Stimulated activated CD4-positive, alpha-beta T cell treated with anti-CD3 and anti-CD28 coated beads, Interleukin-1b, Interleukin-23, amount 100 ng/mL, for 24 hours (primary cell): ENCODE results near the gene FAM3A.
"Not testable (repeated sequence)": the region's sequence is repeated elsewhere in the genome, so short reads cannot be mapped to it uniquely, and the experiment has no call there.

ENCODE experiments used
- DNase-seq, 4 experiments: peaks; one replicate each; pipeline ENCODE4 v3.0.0-alpha.2; 2020; ENCODE audit warnings: low read depth in 4 of 4, low spot score in 1 of 4

Gene FAM3A

GRCh38 chrX:154505734-154506133 is 10.3 kb downstream of the FAM3A start:
- DNase-seq, result no peak

DNA sequence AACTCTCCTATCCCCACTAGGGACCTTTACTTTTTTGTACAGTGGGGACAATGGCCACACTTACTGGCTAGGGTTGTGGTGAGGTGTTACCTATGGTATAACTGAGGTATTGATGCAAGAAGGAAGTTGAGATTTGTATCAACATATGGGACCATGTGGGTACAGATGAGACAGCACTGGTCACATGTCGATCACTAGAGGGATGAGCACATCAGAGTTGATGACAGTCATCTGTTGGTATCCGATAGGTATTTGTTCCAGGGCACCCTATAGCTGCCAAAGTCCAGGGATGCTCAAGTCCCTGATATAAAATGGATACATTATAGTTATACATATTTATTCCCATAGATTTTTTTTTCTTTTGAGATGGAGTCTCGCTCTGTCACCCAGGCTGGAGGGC is 13.0 kb downstream of the FAM3A start:
- DNase-seq, result no peak

GRCh38 chrX:154502098-154502497 is 13.9 kb downstream of the FAM3A start:
- no peak for DNase-seq

GRCh38 chrX:154501423-154501822 is 14.6 kb downstream of the FAM3A start:
- not testable (repeated sequence) for DNase-seq

GRCh38 chrX:154496591-154497137 is 19.4 kb downstream of the FAM3A start:
- DNase-seq, result not testable (repeated sequence)

GRCh38 chrX:154495472-154495922 is 20.5 kb downstream of the FAM3A start:
- DNase-seq, result no peak

GRCh38 chrX:154494715-154495114 is 21.3 kb downstream of the FAM3A start:
- DNase-seq, result no peak

GRCh38 chrX:154490414-154491083 is 25.5 kb downstream of the FAM3A start, which contains the start of gene SLC10A3:
TSS of gene SLC10A3 (minus strand) at chrX:154490629. CDS start at chrX:154488940, 1,689 bp downstream.
- peak; percentile 61 to 83 (median 69) for DNase-seq

- DNase-seq, result no peak
Observed at GRCh38 chrX:154490021-154490413, 26.0 kb downstream of the FAM3A start.

- DNase-seq, result no peak
Observed at GRCh38 chrX:154489182-154489581, 26.9 kb downstream of the FAM3A start.

GRCh38 chrX:154488336-154489075 is 27.5 kb downstream of the FAM3A start:
- no peak for DNase-seq

DNA sequence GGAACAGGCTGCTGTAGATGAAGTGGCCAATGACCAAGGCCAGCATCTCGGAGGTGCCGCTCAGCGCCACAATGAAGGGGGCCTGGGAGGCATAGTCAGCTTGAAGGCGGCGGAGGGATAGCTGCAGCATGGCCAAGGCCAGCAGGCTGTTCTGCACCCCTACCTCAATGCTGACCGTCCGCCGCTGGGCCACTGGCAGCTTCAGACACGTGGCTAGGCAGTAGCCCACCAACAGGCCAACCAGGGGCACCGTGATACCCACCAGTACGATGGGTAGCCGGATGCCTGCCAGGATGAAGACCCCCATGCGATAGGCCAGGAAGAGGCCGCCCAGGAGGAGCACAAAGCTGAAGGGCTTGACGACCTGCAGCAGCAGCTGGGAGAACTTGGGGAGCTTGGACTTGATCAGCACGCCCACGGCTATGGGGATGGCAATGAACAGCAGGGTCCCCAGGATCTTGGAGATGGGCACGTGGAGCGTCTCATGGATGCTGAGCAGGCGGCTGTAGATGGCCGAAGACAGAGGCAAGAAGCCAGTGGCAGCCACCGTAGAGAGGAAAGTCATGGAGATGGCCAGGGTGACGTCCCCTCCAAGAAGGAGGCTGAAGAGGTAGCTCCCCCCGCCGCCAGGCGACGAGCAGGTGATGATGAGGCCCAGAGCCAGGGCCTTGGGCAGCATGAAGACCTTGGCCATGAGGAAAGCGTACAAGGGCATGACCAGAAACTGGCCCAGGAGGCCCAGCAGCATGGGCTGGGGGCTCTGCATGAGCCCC is 28.3 kb downstream of the FAM3A start:
- no peak for DNase-seq

GRCh38 chrX:154486396-154487207 is 29.4 kb downstream of the FAM3A start, which contains the start of gene UBL4A:
TSS of gene UBL4A (minus strand) at chrX:154486615. CDS start at chrX:154486584, 31 bp downstream.
- DNase-seq, result peak in 1 of 4 experiments; percentile 51

DNA sequence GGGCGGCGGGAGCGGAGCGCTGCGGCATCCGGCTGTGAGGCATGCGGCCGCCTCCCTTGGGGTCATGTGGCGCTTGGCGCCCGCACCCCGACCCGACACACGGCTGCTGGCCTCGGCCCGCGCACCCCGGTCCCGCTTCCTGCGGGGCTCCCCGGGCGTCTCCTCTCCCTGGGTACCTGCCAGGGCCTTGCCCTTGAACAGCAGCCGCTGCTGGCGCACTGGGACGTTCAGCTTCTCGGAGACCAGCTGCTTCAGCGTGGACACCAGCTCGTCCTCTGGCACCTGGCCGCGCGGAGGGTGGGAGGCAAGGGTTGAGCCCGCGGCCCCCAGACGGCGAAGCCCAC is 30.0 kb downstream of the FAM3A start:
- DNase-seq, result no peak

GRCh38 chrX:154485150-154486051 is 30.6 kb downstream of the FAM3A start:
- DNase-seq, result no peak

DNA sequence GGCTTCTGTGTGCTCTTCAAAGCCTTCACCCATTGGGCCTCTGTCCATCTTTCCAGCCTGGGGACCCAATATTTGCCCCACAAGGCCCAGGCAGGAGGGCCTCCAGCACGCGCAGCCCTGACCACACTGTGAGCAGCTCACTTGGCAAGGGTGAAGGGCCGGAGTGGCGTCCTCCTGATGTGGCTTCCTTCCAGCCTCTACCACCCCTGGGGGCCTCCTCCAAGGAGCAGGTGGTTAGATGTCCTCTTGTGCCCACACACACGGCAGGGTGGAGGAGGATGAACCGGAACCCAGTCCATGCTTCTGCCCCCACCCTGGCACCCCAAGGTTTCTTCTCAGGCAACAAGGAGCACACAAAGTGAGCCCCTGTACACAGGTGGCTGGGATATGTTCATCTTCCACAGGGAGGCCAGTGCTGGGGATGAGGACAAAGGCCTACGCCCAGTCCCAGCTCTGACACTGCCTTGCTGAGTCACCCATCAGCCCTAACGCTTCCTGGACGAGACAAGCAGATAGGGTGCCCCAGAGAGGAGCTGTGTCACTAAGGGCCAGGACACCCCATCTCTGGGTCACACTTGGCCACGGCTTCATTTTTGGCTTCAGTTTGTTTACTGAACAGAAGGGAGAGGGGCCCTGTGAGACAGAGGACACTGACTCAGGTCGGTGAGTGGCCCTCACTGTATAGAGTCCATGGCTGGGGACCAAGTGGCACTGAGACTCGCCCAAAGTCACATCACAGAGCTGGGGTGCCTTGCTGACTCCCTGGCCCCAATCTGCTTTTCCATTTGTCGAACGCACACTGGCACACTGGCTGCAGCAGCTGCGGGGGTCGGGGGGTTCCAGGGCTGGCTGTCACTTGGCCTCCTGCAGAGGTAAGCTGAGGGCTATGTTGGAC is 31.5 kb downstream of the FAM3A start:
- no peak for DNase-seq

DNA sequence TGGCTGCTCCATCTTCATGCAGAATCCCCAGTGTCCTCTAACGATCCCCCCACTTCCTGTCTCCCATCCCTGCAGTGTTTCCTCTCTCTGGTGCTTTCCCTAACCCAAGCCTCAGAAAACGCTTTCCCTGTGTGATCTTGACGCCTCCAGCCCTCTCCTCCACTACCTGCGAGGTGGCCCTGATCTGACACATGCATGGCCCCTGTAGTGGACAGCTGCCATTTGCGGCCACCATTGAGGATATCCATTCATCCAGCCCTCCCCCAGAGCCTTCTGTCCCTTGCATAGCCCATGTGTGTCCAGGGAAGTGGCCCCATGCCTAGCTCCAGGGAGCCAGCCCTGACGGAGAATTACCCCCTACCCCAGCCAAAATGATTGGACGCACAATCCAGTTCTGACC is 32.7 kb downstream of the FAM3A start:
- DNase-seq, result no peak

DNA sequence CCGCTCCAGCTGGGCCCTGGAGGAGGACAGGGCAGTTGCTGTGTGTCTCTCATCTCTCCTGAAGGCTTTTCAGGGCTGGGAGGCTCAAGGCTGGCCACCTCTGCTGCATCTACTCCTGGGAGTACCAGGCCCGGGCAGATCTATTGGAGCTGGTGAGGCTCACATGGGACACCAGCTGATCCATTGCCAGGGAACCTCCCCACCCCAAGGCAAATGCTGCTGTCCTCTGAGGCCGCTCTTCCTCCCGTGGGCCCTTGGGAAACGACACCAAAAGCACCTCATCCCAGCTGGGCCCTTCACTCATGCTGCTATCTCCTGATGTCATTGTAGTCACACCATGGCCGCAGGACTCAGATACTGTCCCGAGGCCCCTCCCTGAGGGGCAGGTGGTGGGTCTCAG is 33.2 kb downstream of the FAM3A start:
- no peak for DNase-seq
